ENCODE results near the gene UBXN7.
"Not testable (repeated sequence)": the region's sequence is repeated elsewhere in the genome, so short reads cannot be mapped to it uniquely, and the experiment has no call there.

The UBXN7 gene, protein sequence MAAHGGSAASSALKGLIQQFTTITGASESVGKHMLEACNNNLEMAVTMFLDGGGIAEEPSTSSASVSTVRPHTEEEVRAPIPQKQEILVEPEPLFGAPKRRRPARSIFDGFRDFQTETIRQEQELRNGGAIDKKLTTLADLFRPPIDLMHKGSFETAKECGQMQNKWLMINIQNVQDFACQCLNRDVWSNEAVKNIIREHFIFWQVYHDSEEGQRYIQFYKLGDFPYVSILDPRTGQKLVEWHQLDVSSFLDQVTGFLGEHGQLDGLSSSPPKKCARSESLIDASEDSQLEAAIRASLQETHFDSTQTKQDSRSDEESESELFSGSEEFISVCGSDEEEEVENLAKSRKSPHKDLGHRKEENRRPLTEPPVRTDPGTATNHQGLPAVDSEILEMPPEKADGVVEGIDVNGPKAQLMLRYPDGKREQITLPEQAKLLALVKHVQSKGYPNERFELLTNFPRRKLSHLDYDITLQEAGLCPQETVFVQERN

DNA sequence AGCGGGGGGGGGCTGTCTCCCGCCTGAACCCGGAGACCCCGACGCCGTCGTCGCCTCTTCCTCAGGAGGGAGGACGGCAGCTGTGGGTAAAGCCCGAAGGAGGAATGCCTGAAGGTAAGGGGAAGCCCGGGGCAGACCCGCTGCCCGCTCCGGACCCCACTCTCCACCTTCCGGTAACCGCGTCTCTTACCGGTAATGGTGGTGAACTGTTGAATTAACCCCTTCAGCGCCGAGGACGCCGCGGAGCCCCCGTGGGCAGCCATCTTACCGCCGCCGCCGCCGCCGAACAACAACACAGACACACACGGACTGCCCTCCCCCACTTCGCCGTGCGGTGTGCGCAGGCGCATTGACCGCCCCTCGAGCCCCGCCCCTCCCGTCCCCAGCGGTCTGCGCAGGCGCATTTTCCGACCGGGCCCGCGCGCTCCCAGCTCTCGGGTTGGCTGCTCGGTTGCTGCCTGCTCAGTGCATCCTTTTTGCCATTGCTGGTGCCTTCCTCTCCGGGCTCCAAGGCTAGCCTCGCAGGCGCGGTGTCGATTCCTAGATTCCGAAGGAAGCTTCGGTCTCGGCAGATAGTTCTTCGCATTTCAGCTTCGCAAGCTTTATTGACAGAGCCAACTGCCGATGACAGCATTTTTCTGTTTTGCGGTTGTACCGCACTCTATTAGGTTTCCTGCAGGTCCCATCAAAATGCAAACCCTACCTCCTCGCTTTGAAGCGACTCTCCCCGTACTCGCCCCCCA is at the start of gene UBXN7:
TSS of gene UBXN7 (minus strand) at position 291 of the 743 bp plus-strand sequence. CDS start at position 263, 28 bp downstream.
- peak; percentile 96 for DNase-seq

GRCh38 chr3:196477678-196478077 is 45.5 kb upstream of the UBXN7 start:
- DNase-seq, result no peak

DNA sequence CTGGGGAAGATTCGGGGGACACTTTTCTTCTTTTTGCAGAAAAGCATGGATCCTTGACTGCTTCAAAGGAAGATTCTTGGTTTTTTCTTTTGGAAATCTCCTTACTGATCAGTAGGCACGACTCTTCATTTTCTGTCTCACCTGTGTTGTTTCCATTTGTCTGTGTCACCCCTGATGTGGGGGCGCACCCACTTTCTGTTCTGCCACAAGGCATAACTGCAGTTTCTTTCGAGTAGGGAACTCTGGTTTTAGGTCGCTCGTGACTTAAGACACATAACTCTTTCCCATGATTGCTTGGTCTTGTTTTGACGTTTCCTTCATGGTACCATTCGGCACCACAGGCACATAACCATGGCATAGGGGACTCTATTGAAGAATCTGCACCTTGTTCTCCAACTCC is 40.1 kb upstream of the UBXN7 start:
- no peak for DNase-seq

DNA sequence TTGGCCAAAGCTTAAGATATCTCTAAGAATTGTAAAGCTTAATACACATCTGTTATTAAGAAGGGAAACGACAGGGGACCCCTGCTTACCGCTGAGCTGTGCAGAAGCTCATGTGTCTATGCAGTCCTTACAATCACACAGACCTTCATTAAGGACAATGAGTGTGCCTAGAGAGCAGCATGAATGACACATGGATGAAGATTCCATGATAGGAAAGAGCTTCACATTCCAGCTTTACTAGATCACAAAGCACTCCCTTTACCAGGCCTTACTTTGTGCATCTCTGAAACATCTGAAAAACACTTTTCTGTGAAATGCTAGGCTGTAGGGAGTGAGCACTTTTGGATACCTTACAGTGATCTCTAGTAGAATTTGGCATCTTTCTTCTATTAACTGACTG is 39.3 kb upstream of the UBXN7 start:
- no peak for DNase-seq

- not testable (repeated sequence) for DNase-seq
These were observed 38.0 kb upstream of the UBXN7 start for GRCh38 chr3:196470182-196470581.

DNA sequence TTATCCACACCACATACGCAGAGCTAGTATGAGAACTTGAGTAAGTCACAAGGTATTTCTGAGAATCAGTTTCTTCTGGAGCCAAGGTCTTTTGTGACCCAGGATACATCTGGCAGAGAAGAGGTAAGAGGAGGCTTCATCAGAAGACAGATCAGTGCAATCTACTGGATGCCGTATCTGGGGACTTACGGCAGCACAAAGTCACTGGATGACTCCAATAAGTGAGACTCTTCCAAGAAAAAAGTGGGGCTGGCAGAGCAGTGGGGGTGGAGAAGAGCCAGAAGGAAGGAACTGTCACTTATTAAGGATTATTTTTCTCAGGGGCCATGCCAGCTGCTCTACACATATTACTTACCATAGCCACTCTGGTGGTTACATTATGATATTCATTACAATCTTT is 31.6 kb upstream of the UBXN7 start:
- DNase-seq, result no peak

DNA sequence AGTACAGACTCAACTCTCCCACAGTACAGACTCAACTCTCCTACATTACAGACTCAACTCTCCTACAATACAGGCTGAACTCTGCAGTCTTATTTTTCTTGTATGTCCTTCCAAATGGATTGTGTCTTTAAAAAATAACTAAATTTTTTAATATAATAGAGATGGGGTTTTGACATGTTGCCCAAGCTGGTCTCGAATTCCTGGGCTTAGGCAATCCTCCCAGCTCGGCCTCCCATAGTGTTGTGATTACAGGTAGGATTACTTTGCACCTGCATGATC is 31.2 kb upstream of the UBXN7 start:
- DNase-seq, result no peak

DNA sequence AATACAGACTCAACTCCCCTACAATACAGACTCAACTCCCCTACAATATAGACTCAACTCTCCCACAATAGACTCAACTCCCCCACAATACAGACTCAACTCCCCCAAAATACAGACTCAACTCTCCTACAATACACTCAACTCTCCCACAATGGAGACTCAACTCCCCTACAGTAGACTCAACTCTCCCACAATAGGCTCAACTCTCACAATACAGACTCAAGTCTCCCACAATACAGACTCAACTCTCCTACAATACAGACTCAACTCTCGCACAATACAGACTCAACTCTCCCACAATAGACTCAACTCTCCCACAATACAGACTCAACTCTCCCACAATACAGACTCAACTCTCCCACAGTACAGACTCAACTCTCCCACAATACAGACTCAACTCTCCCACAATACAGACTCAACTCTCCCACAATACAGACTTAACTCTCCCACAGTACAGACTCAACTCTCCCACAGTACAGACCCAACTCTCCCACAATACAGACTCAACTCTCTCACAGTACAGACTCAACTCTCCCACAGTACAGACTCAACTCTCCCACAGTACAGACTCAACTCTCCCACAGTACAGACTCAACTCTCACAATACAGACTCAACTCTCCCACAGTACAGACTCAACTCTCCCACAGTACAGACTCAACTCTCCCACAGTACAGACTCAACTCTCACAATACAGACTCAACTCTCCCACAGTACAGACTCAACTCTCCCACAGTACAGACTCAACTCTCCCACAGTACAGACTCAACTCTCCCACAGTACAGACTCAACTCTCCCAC is 30.7 kb upstream of the UBXN7 start:
- not testable (repeated sequence) for DNase-seq

- DNase-seq, result no peak
These were observed 25.8 kb upstream of the UBXN7 start for GRCh38 chr3:196458063-196458462.

DNA sequence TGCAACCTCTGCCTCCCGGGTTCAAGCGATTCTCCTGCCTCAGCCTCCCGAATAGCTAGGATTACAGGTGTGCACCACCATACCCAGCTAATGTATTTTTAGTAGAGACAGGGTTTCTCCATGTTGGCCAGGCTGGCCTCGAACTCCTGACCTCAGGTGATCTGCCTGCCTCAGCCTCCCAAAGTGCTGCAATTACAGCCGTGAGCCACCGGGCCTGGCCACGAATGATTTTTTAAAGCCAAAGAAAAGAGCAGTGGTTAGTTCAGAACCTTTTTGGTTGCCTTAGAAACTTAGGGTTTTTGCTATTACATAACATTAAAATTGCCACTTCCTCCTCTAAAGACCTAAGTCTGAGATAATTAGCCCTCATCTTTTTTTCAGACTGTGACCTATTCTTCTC is 25.2 kb upstream of the UBXN7 start:
- DNase-seq, result not testable (repeated sequence)

- DNase-seq, result no peak
These were observed 22.7 kb upstream of the UBXN7 start for GRCh38 chr3:196454935-196455334.

GRCh38 chr3:196445391-196445790 is 13.2 kb upstream of the UBXN7 start:
- DNase-seq, result not testable (repeated sequence)

GRCh38 chr3:196444500-196444894 is 12.3 kb upstream of the UBXN7 start:
- DNase-seq, result no peak

DNA sequence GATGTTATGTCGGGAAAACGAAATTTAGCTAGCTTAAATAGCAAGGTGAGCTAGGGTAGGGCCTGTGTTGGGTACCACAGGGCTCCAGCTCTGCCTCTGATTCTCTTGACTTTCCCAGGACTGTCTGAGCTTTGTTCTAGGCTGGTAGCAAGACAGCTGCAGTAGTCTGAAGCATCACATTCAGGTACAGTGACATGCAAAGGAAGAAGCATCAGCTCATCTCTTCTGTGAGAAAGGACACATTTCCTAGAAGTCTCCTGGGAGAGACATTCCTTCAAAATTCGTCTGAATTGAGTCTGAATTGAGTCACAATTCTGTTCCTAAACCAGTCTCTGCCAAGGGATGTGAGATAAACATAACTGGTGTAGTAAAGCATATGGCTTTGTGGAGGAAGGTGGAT is 8.5 kb upstream of the UBXN7 start:
- DNase-seq, result no peak

DNA sequence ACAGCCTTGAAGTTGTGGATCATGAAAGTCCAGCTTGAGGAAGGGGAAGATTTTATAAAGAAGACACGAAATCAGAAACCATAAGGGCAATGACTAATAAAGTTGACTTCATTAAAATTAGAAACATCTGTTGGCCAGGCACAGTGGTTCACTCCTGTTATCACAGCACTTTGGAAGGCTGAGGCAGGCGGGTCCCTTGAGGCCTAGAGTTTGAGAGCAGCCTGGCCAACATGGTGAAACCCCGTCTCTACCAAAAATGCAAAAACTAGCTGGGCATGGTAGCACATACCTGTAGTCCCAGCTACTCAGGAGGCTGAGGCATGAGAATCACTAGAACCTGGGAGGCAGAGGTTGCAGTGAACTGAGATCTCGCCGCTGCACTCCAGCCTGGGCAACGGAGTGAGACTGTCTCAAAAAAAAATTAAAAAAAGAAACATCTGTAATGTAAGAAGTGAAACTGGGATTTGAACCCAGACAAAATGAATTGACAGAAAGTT is 7.9 kb upstream of the UBXN7 start:
- DNase-seq, result no peak

DNA sequence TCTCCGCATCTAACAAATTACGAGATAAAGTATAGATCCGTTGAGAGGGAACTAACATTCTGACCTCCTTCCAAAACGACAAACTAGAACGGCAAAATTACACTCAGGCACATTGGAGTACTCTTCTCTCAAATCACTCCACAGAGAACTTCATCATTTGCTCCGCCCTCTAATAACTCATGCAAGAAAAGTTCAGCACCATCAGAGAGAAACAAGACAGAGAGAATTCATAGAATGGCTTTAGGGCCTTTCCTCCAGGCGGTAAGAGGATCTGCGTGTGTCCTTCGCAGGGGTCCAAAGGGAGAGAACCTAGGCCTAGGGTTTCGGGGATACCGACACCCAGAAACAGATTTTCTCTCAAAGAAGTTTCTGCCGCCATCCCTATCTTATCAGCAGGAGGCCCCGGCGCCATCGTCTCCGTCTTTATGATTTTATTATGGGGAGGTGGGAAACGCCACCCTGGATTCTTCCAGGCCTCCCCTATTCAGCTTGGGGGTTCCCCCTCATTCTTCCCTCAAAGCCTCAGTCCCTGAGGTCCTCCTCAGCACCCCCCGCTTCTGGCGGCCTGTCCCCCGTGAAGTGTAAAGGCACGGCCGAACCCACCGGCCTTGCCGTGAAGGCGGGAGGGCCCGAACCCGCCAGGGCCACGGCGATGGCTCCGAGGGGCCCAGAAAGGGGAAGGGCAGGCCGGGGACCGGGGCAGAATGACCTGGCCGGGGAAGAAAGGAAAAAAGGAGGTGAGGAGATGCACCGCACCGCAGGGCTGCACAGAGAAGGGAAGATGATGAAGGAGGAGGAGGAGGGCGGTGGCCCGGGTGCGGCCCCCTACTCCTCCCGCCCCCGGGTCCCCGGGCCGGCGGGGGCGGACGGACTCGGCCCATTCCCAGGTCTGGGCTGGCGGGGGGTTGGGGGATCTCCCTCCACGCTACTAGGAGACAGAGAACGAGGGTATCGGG is 768 bp downstream of the UBXN7 start:
- DNase-seq, result no peak

- DNase-seq, result no peak
These were observed 4.2 kb downstream of the UBXN7 start for GRCh38 chr3:196428041-196428440.

DNA sequence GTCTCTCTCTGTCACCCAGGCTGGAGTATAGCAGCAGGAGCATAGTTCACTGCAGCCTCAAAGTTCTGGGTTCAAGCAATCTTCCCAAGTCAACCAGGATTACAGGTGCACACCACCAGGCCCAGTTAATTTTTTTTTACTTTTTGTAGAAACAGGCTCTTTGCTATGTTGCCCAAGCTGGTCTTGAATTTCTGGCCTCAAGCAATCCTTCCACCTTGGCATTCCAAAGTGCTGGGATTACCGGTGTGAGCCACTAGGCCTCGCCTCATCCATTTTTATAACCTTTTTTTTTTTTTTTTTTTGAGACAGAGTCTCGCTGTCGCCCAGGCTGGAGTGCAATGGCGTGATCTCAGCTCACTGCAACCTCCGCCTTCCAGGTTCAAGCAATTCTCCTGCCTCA is 7.8 kb downstream of the UBXN7 start:
- DNase-seq, result not testable (repeated sequence)

- no peak for DNase-seq
These were observed 9.0 kb downstream of the UBXN7 start for GRCh38 chr3:196423044-196423781.

DNA sequence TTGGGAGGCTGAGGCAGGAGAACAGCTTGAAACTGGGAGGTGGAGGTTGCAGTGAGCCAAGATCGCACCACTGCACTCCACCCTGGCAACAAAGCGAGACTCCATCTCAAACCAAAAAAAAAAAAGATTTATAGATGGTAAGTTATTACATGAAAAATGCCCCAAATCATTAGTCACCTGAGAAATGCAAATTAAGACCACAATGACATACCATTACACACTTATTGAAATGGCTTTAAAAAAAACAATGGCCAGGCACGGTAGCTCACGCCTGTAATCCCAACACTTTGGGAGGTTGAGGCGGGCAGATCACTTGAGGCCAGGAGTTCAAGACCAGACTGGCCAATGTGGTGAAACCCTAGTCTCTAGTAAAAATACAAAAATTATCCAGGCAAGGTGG is 10.6 kb downstream of the UBXN7 start:
- not testable (repeated sequence) for DNase-seq

DNA sequence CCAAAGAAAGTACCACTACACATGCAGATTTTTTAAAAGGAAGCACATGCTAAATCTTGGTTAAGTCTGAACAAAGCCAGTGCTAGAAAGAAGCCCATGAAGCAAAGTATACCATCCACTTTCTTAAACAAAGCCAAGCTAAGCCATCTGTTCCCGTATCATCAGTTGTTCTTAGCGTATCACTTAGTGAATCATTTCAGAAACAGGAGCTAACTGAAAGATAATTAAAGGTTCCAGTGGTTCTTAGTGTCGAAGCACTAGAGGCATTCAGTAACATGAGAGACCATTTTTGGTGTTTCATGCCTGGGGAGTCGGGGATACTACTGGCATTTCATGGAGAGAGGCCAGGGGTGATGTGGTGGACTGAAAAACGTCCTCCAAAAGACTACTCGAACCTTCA is 12.8 kb downstream of the UBXN7 start:
- DNase-seq, result no peak

All from activated gamma-delta T cell treated with Interleukin-2 at 50 U/mL for 16 hours (primary cell).